Muscle of arm (tissue), 12 donors: Measurements from ENCODE around the gene LOXL4. TPM values are rescaled to one million over a fixed set of nuclear protein-coding genes. Genes with fewer than 3 reads are reported as not detected.
"Not testable (repeated sequence)": the region's sequence is repeated elsewhere in the genome, so short reads cannot be mapped to it uniquely, and the experiment has no call there.

ENCODE experiments used
- DNase-seq: peaks from one replicate; pipeline ENCODE4 v3.0.0-alpha.2; 2013
- polyA plus RNA-seq, 12 donors: library from polyadenylated mRNA; unstranded; fragments of 120-200 nt; gene quantifications; one replicate each; pipeline ENCODE4 v1.2.1, GENCODE V29; 2013; ENCODE audit not compliant: insufficient read length in 12 of 12

LOXL4 gene
- polyA plus RNA-seq, 12 donors, result 6.7 to 13.4 (median 11.2) TPM; not detected in 1

DNA sequence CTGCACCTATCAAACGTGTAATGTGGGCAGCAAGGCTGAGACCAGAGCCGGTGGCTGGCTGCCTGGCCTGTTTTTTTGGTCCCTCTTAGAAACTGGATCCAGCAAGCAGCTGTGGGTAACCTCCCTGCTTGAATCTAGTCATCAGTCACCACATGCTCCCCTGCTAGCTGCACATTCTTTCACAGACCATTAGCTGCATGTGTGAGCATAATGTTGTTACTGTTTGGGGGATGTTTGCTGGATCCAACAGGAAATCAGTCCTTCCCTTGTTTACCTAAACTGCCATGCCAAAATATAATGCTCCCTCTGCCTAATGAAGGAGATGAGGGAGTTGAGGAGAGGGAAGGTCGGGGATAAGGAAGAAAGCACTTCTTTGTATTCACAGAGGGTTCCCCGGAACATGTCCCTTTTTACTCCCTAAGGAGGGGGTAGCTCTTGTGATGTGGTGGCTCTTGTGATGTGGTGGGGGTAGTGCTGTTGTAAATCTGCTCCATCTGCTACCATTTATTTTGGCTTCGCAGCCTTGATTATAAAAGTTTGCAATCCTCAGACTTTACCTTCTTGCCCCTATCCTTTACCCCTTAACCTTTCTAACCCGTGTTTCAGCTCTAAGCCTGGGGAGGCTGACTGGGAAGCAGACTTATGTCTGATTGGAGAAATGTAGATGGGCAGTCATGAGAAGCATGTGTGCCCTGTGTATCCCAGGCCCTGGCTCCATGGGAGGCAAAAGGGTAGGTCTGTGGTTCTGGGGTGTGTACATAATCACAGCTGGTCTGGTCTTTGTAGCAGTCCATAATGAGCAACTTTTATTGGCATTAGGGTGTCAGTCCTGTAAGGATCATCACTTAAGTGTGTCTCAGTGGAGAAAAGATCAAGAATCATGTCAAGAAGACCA lies 20.8 kb downstream of the LOXL4 start:
- peak; percentile 22 for DNase-seq

DNA sequence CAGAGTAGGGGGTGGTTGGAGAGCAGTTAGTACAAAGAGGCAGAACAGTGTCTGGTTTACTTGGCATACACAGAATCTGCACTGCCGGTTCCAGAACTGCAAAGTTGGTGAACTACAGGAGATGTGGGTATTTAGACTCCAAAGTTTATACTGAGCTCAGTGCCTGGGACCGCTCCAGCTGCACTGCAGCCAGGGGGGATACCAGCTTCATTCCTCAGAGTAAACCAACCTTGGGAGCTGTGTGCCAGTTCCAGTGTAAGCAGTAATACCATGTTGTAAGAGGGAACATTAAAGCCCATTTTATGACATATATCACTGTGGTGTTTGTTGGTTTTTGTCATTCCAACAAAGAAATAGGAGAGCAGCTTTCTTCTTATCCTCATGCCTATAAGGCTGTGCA lies 23.4 kb downstream of the LOXL4 start:
- DNase-seq, result no peak

DNA sequence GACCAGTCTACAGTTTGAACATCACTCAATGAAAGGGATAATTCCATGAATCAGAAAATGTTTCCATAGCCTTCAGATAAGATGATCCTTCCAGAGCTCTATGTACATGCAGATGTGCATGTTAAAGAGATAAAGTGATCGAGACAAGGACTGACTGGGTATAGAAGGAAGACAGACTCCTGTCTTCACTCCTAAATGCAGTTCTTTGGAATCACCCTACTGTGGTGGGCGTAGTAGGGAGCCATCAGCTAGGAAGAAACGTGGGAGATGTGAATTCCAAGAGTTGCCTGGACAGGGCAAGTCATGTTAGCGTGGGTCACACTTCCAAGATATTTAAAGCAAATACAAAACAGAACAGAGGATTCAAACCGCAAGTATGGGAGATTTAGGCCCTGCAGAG lies 23.9 kb downstream of the LOXL4 start:
- no peak for DNase-seq

DNA sequence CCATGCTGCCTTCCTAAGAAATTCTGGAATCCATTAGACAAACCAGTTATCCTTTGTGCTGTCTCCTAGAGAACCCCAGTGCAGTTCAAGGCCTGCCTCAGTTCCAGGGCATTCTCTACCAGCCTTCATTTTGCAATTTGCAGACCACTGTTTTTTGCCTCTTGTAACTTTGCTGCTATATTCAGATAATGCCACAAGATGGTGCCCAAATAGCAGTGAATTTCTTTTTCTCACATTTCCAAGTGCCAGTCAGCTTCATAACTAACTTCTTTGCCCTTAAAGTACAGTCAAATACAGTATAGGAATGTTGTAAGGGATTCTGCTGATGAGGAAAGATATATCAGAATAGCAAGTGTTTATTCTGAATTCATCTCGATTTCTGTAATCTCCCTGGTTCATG lies 25.2 kb downstream of the LOXL4 start:
- DNase-seq, result peak; percentile 31

DNA sequence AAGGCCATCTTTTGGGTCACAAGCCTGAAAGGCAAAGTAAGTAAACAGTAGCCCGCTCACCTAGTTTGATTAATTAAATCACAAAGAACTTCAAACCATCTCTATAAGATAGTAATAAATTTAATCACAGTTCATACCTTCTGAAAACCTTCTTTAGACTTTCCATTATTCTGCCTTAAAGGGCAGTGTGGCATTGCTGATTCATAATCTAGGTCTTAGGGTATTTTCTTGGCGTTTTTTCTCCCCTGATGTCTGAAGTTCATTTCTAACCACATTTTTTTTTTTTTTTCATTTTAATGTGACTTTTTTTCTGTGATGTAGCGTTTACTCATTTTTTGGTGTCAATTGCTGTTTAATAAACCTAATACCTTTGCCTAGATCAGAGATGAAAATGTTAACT lies 27.5 kb downstream of the LOXL4 start:
- DNase-seq, result no peak

DNA sequence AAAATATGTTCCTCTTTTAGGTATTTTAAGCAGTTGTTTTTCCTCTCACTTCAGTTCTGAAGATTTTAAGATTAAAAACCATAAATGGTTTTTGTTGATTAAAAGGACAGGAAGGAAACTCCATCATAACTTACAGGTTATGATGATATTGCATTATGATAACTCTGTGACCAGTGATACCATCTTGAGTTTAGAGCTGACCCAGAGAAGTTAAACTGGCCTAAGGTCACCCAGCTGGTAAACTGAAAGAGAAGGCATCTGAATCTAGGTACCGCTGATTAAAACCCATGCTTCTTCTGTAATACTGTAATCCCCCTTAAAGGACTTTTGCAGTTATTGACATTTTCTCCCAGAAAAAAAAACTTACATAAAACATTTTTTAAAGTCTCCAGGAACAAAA lies 29.6 kb downstream of the LOXL4 start:
- no peak for DNase-seq

DNA sequence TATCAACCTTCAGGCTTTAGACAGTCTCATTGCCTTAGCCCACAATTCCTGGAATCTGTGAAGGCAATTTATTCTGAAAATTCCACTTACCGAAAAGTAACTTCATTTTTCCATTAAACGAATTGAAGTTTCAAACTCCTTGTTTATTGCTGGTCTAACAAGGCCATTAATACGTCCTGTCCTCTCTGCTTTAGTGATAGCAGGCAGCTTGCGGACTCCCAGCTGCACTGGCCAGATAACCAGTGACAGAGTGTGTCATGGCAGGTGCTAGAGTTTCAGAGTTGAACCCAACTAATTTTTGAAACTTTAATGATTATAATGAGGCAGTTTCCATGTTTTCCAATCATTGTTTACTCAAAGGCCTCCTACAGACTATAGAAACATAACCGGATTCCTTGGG lies 31.1 kb downstream of the LOXL4 start:
- no peak for DNase-seq

DNA sequence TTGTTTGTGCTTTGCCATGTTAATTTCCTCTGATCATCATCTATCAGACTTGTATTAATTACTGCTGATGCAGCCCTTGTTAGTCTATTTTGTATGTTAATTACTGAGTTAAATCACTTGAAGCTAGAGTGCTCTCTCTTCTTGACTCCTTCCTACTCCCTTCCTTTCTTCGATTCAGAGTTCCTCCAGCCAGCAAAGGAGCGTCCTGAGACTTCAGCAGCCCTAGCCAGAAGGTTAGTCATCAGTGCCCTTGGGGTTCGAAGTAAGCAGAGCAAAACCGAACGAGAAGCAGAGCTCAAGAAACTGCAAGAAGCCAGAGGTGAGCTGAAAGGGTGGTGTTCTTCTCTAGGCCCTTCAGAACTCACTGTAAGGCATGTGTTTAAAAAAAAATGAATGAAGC lies 32.1 kb downstream of the LOXL4 start:
- no peak for DNase-seq

DNA sequence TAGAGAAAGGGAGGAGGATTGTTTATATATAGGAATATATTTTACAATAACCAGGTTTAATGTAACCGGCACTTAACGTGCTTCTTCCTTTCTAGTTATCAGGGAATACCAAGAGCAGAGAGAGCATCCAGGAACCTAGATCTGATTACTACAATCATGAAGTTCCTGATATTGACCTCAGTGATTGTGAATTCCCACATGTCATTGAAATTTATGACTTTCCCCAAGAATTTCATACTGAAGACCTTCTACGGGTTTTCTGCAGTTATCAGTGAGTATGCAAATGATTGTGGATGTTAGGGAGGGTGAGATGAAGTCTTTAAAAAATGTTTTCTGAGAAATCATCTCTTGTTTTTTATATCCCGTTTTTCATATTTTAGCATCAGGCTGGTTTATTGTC lies 36.6 kb downstream of the LOXL4 start:
- no peak for DNase-seq

DNA sequence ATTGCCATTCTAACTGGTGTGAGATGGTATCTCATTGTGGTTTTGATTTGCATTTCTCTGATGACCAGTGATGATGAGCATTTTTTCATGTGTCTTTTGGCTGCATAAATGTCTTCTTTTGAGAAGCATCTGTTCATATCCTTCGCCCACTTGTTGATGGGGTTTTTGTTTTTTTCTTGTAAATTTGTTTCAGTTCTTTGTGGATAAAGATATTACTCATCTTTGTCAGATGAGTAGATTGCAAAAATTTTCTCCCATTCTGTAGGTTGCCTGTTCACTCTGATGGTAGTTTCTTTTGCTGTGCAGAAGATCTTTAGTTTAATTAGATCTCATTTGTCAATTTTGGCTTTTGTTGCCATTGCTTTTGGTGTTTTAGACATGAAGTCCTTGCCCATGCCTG lies 39.7 kb downstream of the LOXL4 start:
- not testable (repeated sequence) for DNase-seq

DNA sequence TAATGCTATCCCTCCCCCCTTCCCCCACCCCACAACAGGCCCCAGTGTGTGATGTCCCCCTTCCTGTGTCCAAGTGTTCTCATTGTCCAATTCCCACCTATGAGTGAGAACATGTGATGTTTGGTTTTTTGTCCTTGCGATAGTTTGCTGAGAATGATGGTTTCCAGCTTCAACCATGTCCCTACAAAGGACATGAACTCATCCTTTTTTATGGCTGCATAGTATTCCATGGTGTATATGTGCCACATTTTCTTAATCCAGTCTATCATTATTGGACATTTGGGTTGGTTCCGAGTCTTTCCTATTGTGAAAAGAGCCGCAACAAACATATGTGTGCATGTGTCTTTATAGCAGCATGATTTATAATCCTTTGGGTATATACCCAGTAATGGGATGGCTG lies 40.3 kb downstream of the LOXL4 start:
- not testable (repeated sequence) for DNase-seq

DNA sequence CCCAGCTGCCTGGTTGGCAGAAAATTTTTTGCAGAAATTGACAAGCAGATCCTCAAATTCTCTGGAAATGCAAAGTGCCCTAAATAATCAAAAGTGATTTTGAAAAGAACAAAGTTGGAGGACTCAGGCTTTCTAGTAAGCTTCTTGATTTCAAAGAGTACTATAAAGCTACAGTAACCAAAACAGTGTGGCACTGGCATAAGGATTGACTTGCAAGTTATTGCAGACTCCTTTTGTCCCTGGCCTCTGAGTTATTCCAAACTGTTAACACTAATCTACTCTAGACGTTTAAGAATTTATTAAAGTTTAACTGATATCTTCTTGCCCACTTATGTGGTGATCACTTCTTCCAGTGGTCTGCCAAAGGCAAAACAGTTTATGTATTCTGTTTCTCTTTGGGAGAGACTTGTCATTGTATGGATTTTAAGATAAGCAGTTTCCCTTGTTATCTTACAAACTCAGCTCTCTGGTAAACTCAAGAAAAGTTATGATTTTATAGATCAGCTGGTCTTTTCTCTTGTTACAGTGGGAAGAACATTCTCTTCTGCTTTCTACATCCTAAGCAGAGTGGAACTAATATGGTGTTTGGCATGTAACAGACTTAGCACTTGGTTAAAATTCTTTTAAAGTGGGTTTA lies 41.4 kb downstream of the LOXL4 start:
- no peak for DNase-seq

DNA sequence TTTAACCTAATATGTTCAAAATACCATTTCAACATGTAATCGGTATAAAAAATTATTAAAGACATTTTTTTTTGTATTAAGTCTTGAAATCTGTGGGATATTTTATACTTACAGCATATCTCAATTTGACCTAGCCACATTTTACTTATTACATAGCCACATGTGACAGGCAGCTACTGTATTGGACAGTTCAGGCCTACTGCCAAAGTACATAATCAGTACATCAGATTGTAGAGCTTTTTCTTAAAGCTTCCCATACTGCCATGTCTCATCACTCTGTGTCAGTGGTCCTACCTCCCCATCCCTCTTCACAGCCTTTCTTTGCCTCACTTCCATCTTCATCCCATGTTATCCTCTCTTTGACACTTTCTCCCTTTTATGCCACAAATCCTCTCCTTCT lies 43.0 kb downstream of the LOXL4 start:
- DNase-seq, result no peak

DNA sequence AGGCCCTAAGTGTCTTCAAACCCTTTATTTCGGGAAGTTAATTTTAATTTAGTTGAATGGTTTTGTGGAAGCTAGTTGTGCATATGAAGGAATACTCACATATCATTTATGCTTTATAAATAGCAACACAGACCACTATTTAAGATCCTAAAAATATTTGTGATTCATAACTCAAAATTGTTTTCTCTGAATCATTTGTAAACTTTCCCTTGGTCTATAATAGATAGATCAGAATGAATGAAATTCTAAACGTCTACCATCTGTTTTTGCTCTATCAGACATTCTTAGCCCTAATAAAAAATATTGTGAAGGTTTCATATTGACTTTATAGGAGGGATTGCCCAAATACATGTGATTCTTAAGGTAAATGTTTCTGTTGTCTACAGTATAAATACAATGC lies 43.5 kb downstream of the LOXL4 start:
- no peak for DNase-seq

DNA sequence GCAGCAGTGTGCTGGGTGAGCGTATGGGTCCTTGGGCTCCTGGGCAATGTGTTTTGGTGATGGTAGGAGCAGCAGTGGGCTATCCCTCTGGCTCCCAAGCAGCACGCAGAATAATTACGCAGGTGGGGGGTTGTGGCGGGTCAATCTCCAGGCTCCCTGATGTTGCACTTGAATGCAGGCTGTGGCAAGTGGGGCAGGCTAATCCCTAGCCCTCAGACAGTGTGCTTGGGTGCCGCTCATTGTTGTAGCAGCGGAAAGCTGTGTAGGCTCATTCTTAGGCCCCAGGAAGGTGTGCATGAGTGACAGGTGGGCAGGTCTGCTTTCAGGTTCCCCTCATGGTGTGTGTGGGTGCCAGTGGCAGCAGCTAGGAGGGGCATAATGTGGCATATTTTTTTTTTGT lies 44.1 kb downstream of the LOXL4 start:
- no peak for DNase-seq

DNA sequence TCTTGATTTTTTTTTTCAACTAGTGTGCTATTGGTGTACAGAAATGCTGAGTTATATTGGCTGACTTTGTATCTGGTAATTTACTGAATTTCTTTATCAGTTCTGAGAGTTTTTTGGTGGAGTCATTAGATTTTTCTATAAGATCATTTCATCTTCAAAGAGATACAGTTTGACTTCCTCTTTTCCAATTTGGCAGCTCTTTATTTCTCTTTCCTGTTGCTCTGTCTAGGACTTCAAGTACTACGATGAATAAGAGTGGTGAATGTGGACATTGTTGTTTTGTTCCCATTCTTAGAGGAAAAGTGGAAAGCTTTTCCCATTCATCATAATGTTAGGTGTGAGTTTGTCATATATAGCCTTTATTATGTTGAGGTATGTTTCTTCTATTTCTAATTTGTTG lies 50.2 kb downstream of the LOXL4 start:
- DNase-seq, result no peak

DNA sequence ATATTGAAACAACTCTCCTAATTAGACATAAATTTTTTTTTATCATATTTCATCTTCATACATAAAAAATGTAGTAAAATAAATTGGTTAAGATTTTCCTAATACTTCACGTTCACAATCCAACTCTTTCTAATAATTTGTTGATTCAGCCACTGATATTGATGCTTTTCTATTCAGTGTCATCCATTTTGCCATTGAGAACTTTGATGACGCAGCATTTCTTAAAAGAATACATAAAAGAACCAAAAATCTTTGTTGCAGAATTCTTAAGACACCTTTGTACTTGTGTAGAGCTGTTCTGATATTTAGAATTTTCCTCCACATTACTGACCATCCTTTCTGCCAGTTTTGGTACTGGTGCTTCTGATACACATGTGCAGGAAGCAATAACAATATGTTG lies 52.6 kb downstream of the LOXL4 start:
- DNase-seq, result no peak

DNA sequence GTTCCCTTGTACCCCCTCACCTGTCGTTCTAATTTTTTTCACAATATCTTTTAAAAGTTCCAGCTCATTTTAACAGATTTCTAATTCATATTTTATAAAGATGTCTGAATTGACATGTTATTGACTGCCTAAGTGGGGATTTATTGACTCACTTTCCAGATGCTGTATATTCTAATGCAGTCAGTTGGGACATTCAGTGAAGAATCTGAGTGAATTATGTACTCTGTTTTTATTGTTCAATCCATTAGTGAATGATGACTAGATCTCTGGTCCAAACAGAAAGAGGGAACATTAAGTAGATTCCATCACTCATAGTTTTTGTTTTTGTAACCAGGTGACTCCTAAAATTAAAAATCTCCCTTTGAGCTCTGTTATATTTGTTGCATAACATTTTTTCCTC lies 54.3 kb downstream of the LOXL4 start:
- DNase-seq, result no peak

DNA sequence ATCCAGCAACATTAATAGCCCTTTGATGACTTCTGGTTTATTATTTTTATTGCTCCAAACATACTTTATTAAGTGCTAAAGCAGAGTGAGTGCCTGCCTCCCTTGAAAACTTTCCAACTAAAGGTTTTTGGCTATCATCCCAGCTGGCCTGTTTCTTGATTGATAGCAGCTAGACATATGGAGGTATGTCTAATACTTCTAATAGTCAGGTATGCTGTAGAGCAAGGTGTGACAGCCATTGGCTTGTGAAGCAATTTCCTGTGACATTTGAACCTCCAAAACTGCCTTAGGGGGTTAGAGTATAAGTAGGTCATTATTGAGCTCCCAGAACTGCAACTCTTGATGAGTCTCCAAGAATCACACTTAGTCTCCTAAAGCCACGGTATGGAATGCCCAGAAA lies 55.8 kb downstream of the LOXL4 start:
- no peak for DNase-seq

DNA sequence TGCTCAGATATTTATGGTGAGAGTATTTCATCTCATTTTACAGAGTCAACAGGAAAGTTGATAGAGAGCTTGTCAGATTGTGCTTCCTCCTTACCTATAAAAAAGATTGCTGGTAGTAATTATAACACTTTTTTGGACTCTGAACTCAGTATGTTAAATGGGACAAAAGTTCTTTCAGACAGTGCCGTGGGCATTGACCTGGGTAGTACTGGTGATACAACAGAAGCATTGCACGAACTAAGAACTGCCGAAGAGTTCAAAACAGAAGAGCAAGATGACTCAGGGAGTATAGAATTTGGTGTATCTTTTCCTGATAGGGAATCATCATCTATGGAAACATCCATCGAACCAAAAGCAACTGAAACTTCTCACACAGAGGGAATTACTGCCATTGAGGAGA lies 58.6 kb downstream of the LOXL4 start:
- DNase-seq, result no peak

DNA sequence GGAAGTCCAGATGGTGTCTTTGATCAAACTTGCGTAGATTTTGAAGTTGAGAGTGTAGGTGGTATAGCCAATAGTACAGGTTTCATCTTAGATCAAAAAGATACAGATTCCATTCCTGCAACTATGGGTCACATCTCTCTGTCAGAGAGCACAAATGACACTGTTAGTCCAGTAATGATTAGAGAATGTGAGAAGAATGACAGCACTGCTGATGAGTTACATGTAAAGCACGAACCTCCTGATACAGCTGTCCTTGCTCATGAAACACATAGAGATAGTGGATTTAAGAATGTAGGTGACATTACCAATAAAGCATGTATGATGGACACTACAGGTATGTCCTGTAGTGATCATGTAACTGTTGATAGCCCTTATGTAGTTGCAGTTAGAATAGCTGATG lies 59.1 kb downstream of the LOXL4 start:
- no peak for DNase-seq

DNA sequence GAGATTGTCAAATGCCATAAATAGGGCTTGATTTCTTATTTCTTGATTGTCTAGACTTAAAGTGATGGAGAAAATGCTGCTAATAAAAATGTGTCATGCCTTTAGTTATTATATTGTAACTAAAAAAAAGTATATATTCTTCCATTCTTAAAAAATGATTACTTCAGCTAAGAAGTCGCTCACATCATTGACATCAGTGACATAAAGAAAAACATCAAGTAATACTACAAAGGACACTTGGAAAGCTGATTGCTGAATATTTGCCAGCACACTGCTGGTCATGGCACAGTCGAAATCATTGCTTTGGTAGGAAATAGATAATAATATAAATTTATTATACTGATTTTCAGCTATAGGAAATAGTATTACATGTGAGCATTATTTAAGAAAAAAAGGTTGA lies 62.6 kb downstream of the LOXL4 start:
- DNase-seq, result no peak

DNA sequence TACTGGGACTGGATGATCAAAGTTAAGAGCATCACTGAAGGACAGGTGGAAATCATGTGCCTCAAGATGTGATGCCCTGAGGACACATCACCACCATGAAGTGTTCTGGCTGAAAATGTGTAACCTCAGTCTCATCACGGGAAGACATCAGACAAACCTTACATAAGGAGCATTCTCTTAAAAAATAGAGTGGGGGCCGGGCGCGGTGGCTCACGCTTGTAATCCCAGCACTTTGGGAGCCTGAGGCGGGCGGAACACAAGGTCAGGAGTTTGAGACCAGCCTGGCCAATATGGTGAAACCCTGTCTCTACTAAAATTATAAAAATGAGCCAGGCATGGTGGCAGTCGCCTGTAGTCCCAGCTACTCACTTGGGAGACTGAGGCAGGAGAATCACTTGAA lies 65.6 kb downstream of the LOXL4 start:
- no peak for DNase-seq

DNA sequence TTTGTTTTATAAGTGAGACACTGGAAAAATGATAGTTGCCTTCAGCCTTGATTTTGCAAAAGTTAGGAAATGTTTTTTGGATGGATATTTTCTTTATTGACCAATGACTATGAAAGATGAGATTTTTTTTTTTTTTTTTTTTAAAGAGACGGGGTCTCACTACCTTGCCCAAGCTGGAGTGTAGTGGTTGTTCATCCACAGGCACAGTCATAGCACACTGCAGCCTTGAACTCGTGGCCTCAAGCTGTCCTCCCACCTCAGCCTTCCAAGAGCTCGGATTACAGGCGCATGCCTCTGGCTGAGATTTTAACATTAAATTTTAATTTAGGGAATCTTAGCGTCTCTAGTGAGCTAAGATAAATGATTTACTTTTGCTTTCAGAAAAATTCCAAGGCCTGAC lies 66.2 kb downstream of the LOXL4 start:
- DNase-seq, result no peak
